WTC11 (cell line): Measurements from ENCODE around the gene ATP8B3.

Experiments used
- ATF2 ChIP-seq: sonication (generic); formaldehyde crosslinking; IDR thresholded peaks from 2 replicates; pipeline ENCODE4 v1.8.1; 2022; ENCODE audit warnings: low read depth, missing genetic modification reagents, borderline replicate concordance
- CTCF ChIP-seq: fragments of 200-600 bp; IDR thresholded peaks from 2 replicates; pipeline ENCODE4 v1.8.0; 2022; ENCODE audit warnings: antibody characterized with exemption
- NFYB ChIP-seq: sonication (generic); formaldehyde crosslinking; conservative IDR thresholded peaks from 2 replicates; pipeline ENCODE4 v1.8.0; 2022; ENCODE audit warnings: low read depth, missing genetic modification reagents
- RELA ChIP-seq: sonication (generic); formaldehyde crosslinking; IDR thresholded peaks from 2 replicates; pipeline ENCODE4 v1.8.1; 2022; ENCODE audit warnings: missing genetic modification reagents, mild to moderate bottlenecking, borderline replicate concordance
- SOX15 ChIP-seq: fragments of 250-450 bp; sonication (Bioruptor Pico); IDR thresholded peaks from 2 replicates; pipeline ENCODE4 v1.9.0; 2021; ENCODE audit warnings: mild to moderate bottlenecking
- TP53 ChIP-seq: sonication (generic); formaldehyde crosslinking; IDR thresholded peaks from 2 replicates; pipeline ENCODE4 v1.8.1; 2023; ENCODE audit warnings: mild to moderate bottlenecking, missing genetic modification reagents
- TF ChIP-seq, protein P1 (sequence below): sonication (generic); formaldehyde crosslinking; IDR thresholded peaks from 2 replicates; pipeline ENCODE4 v1.8.1; 2023; ENCODE audit warnings: mild to moderate bottlenecking, missing genetic modification reagents, moderate library complexity
- TF ChIP-seq, protein P2 (sequence below): sonication (generic); formaldehyde crosslinking; IDR thresholded peaks from 2 replicates; pipeline ENCODE4 v1.8.0; 2022; ENCODE audit warnings: mild to moderate bottlenecking, missing genetic modification reagents
- TF ChIP-seq, protein P3 (sequence below): sonication (generic); formaldehyde crosslinking; conservative IDR thresholded peaks from 2 replicates; pipeline ENCODE4 v1.8.1; 2022; ENCODE audit warnings: mild to moderate bottlenecking, missing genetic modification reagents

GRCh38 chr19:1856345-1856697, 44.2 kb upstream of the ATP8B3 start:
- TF ChIP-seq TP53 (CRISPR knock-in tag): no peak
- TF ChIP-seq ATF2 (CRISPR knock-in tag): no peak
- TF ChIP-seq CTCF: no peak
- TF ChIP-seq RELA: no peak
- TF ChIP-seq, protein P1, sequence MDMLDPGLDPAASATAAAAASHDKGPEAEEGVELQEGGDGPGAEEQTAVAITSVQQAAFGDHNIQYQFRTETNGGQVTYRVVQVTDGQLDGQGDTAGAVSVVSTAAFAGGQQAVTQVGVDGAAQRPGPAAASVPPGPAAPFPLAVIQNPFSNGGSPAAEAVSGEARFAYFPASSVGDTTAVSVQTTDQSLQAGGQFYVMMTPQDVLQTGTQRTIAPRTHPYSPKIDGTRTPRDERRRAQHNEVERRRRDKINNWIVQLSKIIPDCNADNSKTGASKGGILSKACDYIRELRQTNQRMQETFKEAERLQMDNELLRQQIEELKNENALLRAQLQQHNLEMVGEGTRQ: no peak
- TF ChIP-seq, protein P2, sequence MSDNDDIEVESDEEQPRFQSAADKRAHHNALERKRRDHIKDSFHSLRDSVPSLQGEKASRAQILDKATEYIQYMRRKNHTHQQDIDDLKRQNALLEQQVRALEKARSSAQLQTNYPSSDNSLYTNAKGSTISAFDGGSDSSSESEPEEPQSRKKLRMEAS: no peak
- TF ChIP-seq NFYB (CRISPR knock-in tag): no peak
- TF ChIP-seq SOX15 (CRISPR knock-in tag): no peak
- TF ChIP-seq, protein P3, sequence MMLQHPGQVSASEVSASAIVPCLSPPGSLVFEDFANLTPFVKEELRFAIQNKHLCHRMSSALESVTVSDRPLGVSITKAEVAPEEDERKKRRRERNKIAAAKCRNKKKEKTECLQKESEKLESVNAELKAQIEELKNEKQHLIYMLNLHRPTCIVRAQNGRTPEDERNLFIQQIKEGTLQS: no peak
